HG03025 (cell line): Measurements from ENCODE around the gene KRT73.

Experiments used
- ATAC-seq: cut with Tn5 transposase; IDR thresholded peaks from one replicate; pipeline ENCODE4 v1.9.1; 2021; ENCODE audit warnings: mild to moderate bottlenecking, moderate library complexity; ENCODE audit not compliant: unreplicated experiment, low FRiP score

KRT73 gene

GRCh38 chr12:52618216-52618615, at the start of gene KRT73:
Gene KRT73, minus strand, starts transcription at chr12:52618559. Its CDS starts 35 bp downstream, at chr12:52618524.
- ATAC-seq = no peak

- ATAC-seq = no peak
Measured at GRCh38 chr12:52667931-52668330, 49.6 kb upstream of the KRT73 start.

- no peak for ATAC-seq
Measured at GRCh38 chr12:52667509-52667908, 49.1 kb upstream of the KRT73 start.

GRCh38 chr12:52666471-52666870, 48.1 kb upstream of the KRT73 start:
- no peak for ATAC-seq

GRCh38 chr12:52663420-52663819, 45.1 kb upstream of the KRT73 start:
- ATAC-seq = no peak

- ATAC-seq = no peak
Measured at GRCh38 chr12:52662918-52663229, 44.5 kb upstream of the KRT73 start.

- ATAC-seq = no peak
Measured at GRCh38 chr12:52662093-52662917, 43.9 kb upstream of the KRT73 start.

- ATAC-seq = no peak
Measured at GRCh38 chr12:52661668-52662067, 43.3 kb upstream of the KRT73 start.

- ATAC-seq = no peak
Measured at GRCh38 chr12:52660934-52661499, 42.7 kb upstream of the KRT73 start.

- no peak for ATAC-seq
Measured at GRCh38 chr12:52659951-52660350, 41.6 kb upstream of the KRT73 start.

GRCh38 chr12:52659395-52659794, 41.0 kb upstream of the KRT73 start:
- no peak for ATAC-seq

- no peak for ATAC-seq
Measured at GRCh38 chr12:52658196-52658595, 39.8 kb upstream of the KRT73 start.

- no peak for ATAC-seq
Measured at GRCh38 chr12:52657250-52657902, 39.0 kb upstream of the KRT73 start.

- ATAC-seq = no peak
Measured at GRCh38 chr12:52656616-52657015, 38.3 kb upstream of the KRT73 start.

GRCh38 chr12:52655720-52656124, 37.4 kb upstream of the KRT73 start:
- no peak for ATAC-seq

- ATAC-seq = no peak
Measured at GRCh38 chr12:52655251-52655650, 36.9 kb upstream of the KRT73 start.

GRCh38 chr12:52651726-52652261, 33.4 kb upstream of the KRT73 start, which contains the start of gene KRT2:
Gene KRT2, minus strand, starts transcription at chr12:52652211. Its CDS starts 69 bp downstream, at chr12:52652142.
- ATAC-seq = no peak

- no peak for ATAC-seq
Measured at GRCh38 chr12:52650520-52651081, 32.2 kb upstream of the KRT73 start.

GRCh38 chr12:52649066-52649465, 30.7 kb upstream of the KRT73 start:
- ATAC-seq = no peak

- no peak for ATAC-seq
Measured at GRCh38 chr12:52648012-52648550, 29.7 kb upstream of the KRT73 start.

- ATAC-seq = no peak
Measured at GRCh38 chr12:52647601-52648000, 29.2 kb upstream of the KRT73 start.
